GM23248 (cell line): ENCODE measurements around the gene CCDC91. TPM values are rescaled to one million over a fixed set of nuclear protein-coding genes. Genes with fewer than 3 reads are reported as not detected.

Experiments
- DNase-seq: peaks from one replicate; pipeline ENCODE4 v3.0.0-alpha.2; 2015
- H2AFZ ChIP-seq: fragments of 200-600 bp; sonication (generic); 2 replicates; pipeline ENCODE4 v1.6.1; 2016; ENCODE audit warnings: antibody characterized with exemption
- H3F3A ChIP-seq: fragments of 200-600 bp; sonication (generic); 2 replicates; pipeline ENCODE4 v1.6.1; 2016; ENCODE audit warnings: mild to moderate bottlenecking, antibody characterized with exemption, mixed run types; ENCODE audit not compliant: insufficient read depth
- H3K27ac ChIP-seq: fragments of 200-600 bp; sonication (generic); 2 replicates; pipeline ENCODE4 v1.5.1; 2016; ENCODE audit warnings: mild to moderate bottlenecking
- H3K27me3 ChIP-seq: fragments of 200-600 bp; sonication (generic); replicated peaks from 2 replicates; pipeline ENCODE4 v1.6.1; 2016; ENCODE audit warnings: mild to moderate bottlenecking; ENCODE audit not compliant: insufficient read depth
- H3K36me3 ChIP-seq: fragments of 200-600 bp; sonication (generic); 2 replicates; pipeline ENCODE4 v1.6.1; 2016; ENCODE audit warnings: low read depth, mild to moderate bottlenecking
- H3K4me1 ChIP-seq: fragments of 200-600 bp; sonication (generic); 2 replicates; pipeline ENCODE4 v1.6.1; 2016; ENCODE audit warnings: mild to moderate bottlenecking; ENCODE audit not compliant: insufficient read depth
- H3K4me2 ChIP-seq: fragments of 200-600 bp; sonication (generic); one replicate; pipeline ENCODE4 v1.6.1; 2016; ENCODE audit warnings: mild to moderate bottlenecking; ENCODE audit not compliant: unreplicated experiment
- H3K4me3 ChIP-seq: fragments of 200-600 bp; sonication (generic); 2 replicates; pipeline ENCODE4 v1.5.1; 2016; ENCODE audit warnings: mild to moderate bottlenecking
- H3K79me2 ChIP-seq: fragments of 200-600 bp; sonication (generic); 2 replicates; pipeline ENCODE4 v1.6.1; 2016; ENCODE audit warnings: mild to moderate bottlenecking; ENCODE audit not compliant: insufficient read depth
- H3K9ac ChIP-seq: fragments of 200-600 bp; sonication (generic); 2 replicates; pipeline ENCODE4 v1.6.1; 2016; ENCODE audit warnings: mild to moderate bottlenecking
- H3K9me2 ChIP-seq: fragments of 200-600 bp; sonication (generic); 2 replicates; pipeline ENCODE4 v1.6.1; 2016; ENCODE audit warnings: mixed run types, mild to moderate bottlenecking, moderate library complexity; ENCODE audit not compliant: insufficient read depth
- H3K9me3 ChIP-seq: fragments of 200-600 bp; sonication (generic); one replicate; pipeline ENCODE4 v1.6.1; 2017; ENCODE audit warnings: low read depth
- H4K20me1 ChIP-seq: fragments of 200-600 bp; sonication (generic); 2 replicates; pipeline ENCODE4 v1.6.0; 2016; ENCODE audit not compliant: insufficient read depth
- EZH2 ChIP-seq: fragments of 200-600 bp; sonication (generic); IDR thresholded peaks from 2 replicates; pipeline ENCODE4 v1.6.1; 2018; ENCODE audit warnings: antibody characterized with exemption, mild to moderate bottlenecking; ENCODE audit not compliant: insufficient read depth, poor library complexity, severe bottlenecking
- EZH2phosphoT487 ChIP-seq: fragments of 200-600 bp; sonication (generic); IDR thresholded peaks from 2 replicates; pipeline ENCODE4 v1.6.1; 2018; ENCODE audit warnings: antibody characterized with exemption, moderate library complexity, mild to moderate bottlenecking, low read depth; ENCODE audit not compliant: insufficient read depth
- WGBS, 2 experiments: methylation state at CpG; one replicate each; pipeline ENCODE4 v1.1.6; 2015 to 2017; ENCODE audit warnings: low lambda C conversion rate in 2 of 2, low coverage in 1 of 2; ENCODE audit errors: missing lambda C conversion rate in 2 of 2; 5-methylcytosine and 5-hydroxymethylcytosine counted together
- in situ Hi-C: fragments of 300-500 bp; cut with MboI; formaldehyde crosslinking; loops from 2 replicates; pipeline ENCODE4 v1.15.0; 2020
- polyA plus RNA-seq: library from polyadenylated mRNA; unstranded; fragments of >200 nt; fragmentation: Nextera tagmentation; extraction: Ambion mirVana; gene quantifications from 2 replicates; pipeline ENCODE4 v1.2.1, GENCODE V29; 2016
- total RNA-seq: library from RNA; depleted of rRNA; stranded (reverse); fragments of >200 nt; shearing (Covaris generic); gene quantifications from 2 replicates; pipeline ENCODE4 v1.2.3, GENCODE V29; 2014

The CCDC91 gene
- total and polyA plus RNA-seq, 2 experiments from 2014 or later = 17.2 to 31.5 TPM

- Histone ChIP-seq H3K9me3 (no peaks in the 10 kb centered on the region), H3K27me3 (no peaks in the 10 kb centered on the region), H4K20me1 (no peaks in the 10 kb centered on the region), H3F3A (peaks cover 7% of the 10 kb centered on the region; the same call in 1 of the 2 replicates), H3K4me1 (peaks cover 8% of the 10 kb centered on the region), H3K9me2 (peaks cover 3% of the 10 kb centered on the region), H3K4me2 (no peak overlapping the region), H3K27ac (no peak overlapping the region), H3K79me2 (no peaks in the 10 kb centered on the region), H3K4me3 (no peak overlapping the region), H2AFZ (no peak overlapping the region), H3K9ac (no peak overlapping the region), H3K36me3 (no peaks in the 10 kb centered on the region)
- WGBS, 2 experiments = 97 to 100% methylated on average over 1 of the region's 1 CpG
- no peak for TF ChIP-seq EZH2phosphoT487
- TF ChIP-seq EZH2 = no peak
- in situ Hi-C loops = no loop called here
- no peak for DNase-seq
Measured at GRCh38 chr12:28558250-28558649, 368.0 kb downstream of the CCDC91 start.

- 0 out of 2 replicates have a peak overlapping the region, but pooled peaks have one; percentile 2 for H3K4me3 ChIP-seq
- H3K4me1 ChIP-seq = peaks cover 26% of the 10 kb centered on the region
- H3K27ac ChIP-seq = peak overlapping the region; percentile 67
- peak overlapping the region; percentile 82 for H3K4me2 ChIP-seq
- peak overlapping the region; percentile 11; the same call in 1 of the 2 replicates for H3K9ac ChIP-seq
- H3K36me3 ChIP-seq = no peaks in the 10 kb centered on the region
- peaks cover 20% of the 10 kb centered on the region for H3F3A ChIP-seq
- TF ChIP-seq EZH2 = no peak
- TF ChIP-seq EZH2phosphoT487 = no peak
- in situ Hi-C loops = no loop called here
- WGBS, 2 experiments = 11 to 27% methylated on average over 3 of the region's 3 CpGs
- H2AFZ ChIP-seq = no peak overlapping the region
- no peaks in the 10 kb centered on the region for H3K9me2 ChIP-seq
- no peaks in the 10 kb centered on the region for H3K27me3 ChIP-seq
- no peaks in the 10 kb centered on the region for H3K9me3 ChIP-seq
- H4K20me1 ChIP-seq = no peaks in the 10 kb centered on the region
- peak; percentile 64 for DNase-seq
- no peaks in the 10 kb centered on the region for H3K79me2 ChIP-seq
Measured at GRCh38 chr12:28563286-28563685, 373.0 kb downstream of the CCDC91 start.

DNA sequence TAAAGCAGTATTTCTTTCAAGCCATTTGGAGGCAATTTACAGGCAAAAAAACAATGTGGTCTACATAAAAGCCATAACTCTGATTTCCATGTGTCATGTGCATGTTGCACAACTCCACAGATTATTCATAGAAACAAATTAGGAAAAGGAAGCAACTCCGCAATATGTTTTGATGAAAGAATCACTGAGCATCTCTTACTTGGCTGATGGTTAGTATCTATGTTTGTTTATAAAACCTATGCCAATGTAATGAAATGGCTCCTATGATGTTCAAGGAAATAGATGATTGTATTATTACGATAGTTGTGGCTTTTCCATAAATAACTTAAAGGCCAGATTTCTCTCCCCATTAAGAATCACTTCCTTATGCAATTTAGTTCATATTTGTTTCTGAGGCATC lies 373.7 kb downstream of the CCDC91 start:
- Histone ChIP-seq H2AFZ (no peak overlapping the region), H3K4me1 (peaks cover 33% of the 10 kb centered on the region), H3K9me2 (no peaks in the 10 kb centered on the region), H3K9ac (0 out of 2 replicates have a peak overlapping the region, but pooled peaks have one; percentile 11), H3K79me2 (no peaks in the 10 kb centered on the region), H3K9me3 (no peaks in the 10 kb centered on the region), H3K36me3 (no peaks in the 10 kb centered on the region), H3F3A (peaks cover 26% of the 10 kb centered on the region), H3K27ac (peak overlapping the region; percentile 67), H3K4me2 (peak overlapping the region; percentile 82), H4K20me1 (no peaks in the 10 kb centered on the region), H3K27me3 (no peaks in the 10 kb centered on the region), H3K4me3 (0 out of 2 replicates have a peak overlapping the region, but pooled peaks have one; percentile 2)
- 1 to 3% methylated on average over 2 of the region's 2 CpGs for WGBS, 2 experiments
- peak; percentile 90 for DNase-seq
- in situ Hi-C loops = no loop called here
- peak; percentile 94 for TF ChIP-seq EZH2phosphoT487
- TF ChIP-seq EZH2 = no peak

GRCh38 chr12:28568118-28568517 lies 377.9 kb downstream of the CCDC91 start:
- 1 to 2% methylated on average over 3 of the region's 3 CpGs for WGBS, 2 experiments

More at GRCh38 chr12:28568118-28568517, 377.9 kb downstream of the CCDC91 start:
- in situ Hi-C loops = no loop called here
- TF ChIP-seq EZH2phosphoT487 = no peak
- TF ChIP-seq EZH2 = no peak
- H3K79me2 ChIP-seq = no peaks in the 10 kb centered on the region
- H3K4me1 ChIP-seq = peaks cover 45% of the 10 kb centered on the region
- no peaks in the 10 kb centered on the region for H3K36me3 ChIP-seq
- peaks cover 41% of the 10 kb centered on the region for H3F3A ChIP-seq
- H2AFZ ChIP-seq = no peak overlapping the region
- H3K27me3 ChIP-seq = no peaks in the 10 kb centered on the region
- H3K9me2 ChIP-seq = no peaks in the 10 kb centered on the region
- peak overlapping the region; percentile 36; the same call in 1 of the 2 replicates for H3K9ac ChIP-seq
- peak overlapping the region; percentile 68 for H3K4me2 ChIP-seq
- no peak overlapping the region for H3K4me3 ChIP-seq
- H3K27ac ChIP-seq = peak overlapping the region; percentile 76
- DNase-seq = peak; percentile 98
- no peaks in the 10 kb centered on the region for H4K20me1 ChIP-seq
- no peaks in the 10 kb centered on the region for H3K9me3 ChIP-seq
